ENCODE measurements around the gene COX7A2.
A peak's percentile ranks its signal among the peaks of the same experiment; 100 is the strongest.

Gene COX7A2

DNA sequence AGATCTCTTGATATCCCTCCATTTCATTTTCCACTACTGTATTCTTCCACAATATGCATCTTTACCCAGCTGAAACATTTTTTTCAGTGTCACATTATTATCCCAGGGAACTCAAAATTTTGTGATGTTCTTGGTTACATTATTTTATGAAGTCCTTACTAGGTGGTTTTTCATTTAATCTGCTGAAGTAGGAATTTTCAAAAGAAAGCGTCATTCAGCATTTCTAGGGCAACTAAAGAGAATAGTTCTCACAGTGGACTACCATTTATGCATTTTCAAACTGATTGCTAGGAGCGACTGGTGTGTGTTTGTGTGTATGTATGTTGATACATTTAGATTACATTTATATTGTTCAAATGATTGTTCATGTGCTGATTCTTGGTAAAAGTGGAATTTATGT lies 43.4 kb upstream of the COX7A2 start:
- no peak for DNase-seq (ENCODE audit: low spot score)
- TF ChIP-seq, protein P1, sequence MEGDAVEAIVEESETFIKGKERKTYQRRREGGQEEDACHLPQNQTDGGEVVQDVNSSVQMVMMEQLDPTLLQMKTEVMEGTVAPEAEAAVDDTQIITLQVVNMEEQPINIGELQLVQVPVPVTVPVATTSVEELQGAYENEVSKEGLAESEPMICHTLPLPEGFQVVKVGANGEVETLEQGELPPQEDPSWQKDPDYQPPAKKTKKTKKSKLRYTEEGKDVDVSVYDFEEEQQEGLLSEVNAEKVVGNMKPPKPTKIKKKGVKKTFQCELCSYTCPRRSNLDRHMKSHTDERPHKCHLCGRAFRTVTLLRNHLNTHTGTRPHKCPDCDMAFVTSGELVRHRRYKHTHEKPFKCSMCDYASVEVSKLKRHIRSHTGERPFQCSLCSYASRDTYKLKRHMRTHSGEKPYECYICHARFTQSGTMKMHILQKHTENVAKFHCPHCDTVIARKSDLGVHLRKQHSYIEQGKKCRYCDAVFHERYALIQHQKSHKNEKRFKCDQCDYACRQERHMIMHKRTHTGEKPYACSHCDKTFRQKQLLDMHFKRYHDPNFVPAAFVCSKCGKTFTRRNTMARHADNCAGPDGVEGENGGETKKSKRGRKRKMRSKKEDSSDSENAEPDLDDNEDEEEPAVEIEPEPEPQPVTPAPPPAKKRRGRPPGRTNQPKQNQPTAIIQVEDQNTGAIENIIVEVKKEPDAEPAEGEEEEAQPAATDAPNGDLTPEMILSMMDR (IDR thresholded peaks at IDR 0.05; ENCODE audit: extremely low read depth, missing control alignments): no peak

DNA sequence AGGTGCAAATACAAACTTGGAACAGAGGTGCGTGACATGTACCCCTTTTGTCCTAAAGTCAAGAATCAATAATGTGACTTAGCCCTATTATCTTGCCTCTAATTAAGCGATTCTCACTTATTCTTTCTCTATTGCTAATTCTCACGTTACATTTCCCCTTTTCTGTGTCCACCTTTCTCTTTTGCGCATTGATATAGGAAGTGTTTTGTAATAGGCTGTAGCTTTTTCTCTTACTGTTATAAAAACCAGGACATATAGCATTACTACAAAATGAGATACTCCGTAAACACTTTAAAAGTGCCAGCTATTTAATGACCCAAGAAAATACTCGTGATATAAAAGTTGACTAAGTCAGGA lies 41.7 kb upstream of the COX7A2 start:
- TF ChIP-seq, protein P1 (IDR thresholded peaks at IDR 0.05; ENCODE audit: extremely low read depth, missing control alignments): no peak
- peak; percentile 32 for DNase-seq (ENCODE audit: low spot score)

DNA sequence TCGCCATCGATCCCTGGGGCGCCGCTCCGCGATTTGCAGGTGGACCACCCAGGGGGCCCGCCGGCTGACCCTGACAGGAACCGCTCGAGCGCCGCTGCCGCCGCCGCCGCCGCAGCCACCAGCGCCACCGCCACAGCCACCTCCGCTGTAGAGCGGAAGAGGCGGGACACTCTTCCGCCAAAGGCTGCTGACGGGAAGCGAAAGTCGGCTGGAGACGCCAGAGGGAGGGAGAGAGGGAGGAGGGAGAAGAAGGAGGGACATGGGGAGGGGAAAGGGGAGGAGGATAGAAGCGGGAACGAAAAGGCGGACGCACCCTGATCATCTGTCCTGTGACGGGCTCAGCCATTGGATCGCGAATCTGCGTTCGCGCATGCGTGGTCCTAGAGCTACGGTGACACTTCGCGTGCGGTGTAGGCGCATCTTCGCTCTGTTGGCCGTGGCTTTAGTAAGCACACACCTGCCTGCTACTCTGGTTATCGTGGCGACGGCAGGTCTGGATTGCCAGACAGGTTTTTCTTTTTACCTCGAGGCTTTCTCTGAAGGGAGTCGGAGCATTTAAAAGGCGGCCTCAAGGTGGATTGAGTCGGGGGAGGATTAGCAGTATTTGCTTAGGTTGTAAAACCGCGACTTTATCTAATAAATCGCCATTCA lies 41.2 kb upstream of the COX7A2 start, which contains the start of gene TMEM30A:
Gene TMEM30A (minus strand): TSS at position 161 of the 651 bp plus-strand sequence. CDS start 154 bp downstream, at position 7.
- TF ChIP-seq, protein P1 (IDR thresholded peaks at IDR 0.05; ENCODE audit: extremely low read depth, missing control alignments): no peak

DNA sequence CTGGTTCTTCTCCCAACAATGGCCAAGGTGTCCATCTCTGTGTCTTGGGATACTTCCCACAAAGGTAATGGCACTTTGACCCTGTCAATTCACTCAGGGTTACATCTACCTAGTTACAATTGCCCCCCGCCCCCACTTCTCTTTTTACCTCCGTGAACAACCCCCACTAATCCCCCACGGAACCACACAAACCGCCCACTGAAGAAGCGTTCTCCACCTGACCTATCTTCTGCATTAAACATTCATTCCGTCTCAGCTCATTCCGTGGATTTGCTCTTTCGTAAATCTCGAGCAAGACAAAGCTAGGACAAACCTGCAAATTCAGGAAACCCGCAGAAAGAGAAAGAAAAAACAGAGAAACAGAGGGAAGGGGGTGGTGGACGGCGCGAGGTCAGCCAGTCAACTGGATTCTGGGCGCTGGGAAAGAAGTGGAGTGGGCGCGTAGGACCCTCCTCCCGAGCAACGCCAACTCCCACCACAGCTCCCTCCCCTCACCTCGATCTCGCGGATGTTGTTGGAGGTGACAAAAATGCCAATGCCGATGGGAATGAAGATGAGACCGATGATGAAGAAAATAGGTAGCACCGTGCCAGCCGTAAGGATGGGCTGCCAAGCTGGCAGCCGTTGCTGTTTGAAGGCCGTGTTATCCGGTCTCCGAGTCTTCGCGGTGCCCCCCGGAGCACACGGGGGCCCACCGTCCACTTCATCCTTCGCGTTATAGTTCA lies 40.5 kb upstream of the COX7A2 start:
- TF ChIP-seq, protein P1 (IDR thresholded peaks at IDR 0.05; ENCODE audit: extremely low read depth, missing control alignments): no peak
- no peak for DNase-seq (ENCODE audit: low spot score)

More for the DNA sequence above, 41.2 kb upstream of the COX7A2 start, which contains the start of gene TMEM30A:
- DNase-seq (ENCODE audit: low spot score): peak; percentile 95

DNA sequence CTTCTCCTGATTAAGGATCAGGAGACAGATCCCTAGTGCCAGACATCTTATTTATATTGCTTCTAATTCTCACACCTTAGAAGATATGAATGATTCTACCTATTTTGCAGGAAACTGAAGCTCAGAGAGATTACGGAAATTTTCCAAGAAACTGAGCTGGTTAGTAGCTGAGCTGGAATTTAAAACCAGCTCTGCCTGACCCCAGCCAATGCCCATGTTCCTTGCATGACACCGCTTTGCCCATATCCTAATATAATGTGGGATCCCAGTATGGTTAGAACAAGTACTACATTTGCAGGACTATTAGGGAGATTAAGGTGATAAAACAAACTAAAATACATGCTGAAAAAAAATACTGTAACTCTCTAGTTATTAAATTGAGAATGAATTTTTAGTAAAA lies 39.1 kb upstream of the COX7A2 start:
- DNase-seq (ENCODE audit: low spot score): no peak
- TF ChIP-seq, protein P1 (IDR thresholded peaks at IDR 0.05; ENCODE audit: extremely low read depth, missing control alignments): no peak

DNA sequence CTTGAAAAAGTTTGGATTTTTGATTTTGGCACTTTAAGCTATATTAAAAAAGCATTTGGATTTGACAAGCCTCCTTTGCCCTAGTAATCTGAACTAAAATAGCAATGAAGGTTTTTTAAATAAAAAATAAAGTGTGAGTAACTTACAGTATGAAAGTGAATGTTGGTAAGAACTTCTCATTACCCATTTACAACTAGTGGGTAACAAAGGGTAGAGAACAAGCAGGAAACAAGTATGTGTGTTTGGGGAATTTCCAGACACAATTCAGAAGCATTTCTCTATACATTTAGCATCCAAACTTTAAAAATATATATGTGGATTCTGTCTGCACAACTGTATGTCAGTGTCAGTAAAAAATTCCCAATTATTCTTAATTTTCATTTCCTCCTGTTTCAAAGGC lies 38.1 kb upstream of the COX7A2 start:
- peak; percentile 32 for DNase-seq (ENCODE audit: low spot score)
- TF ChIP-seq, protein P1 (IDR thresholded peaks at IDR 0.05; ENCODE audit: extremely low read depth, missing control alignments): no peak

DNA sequence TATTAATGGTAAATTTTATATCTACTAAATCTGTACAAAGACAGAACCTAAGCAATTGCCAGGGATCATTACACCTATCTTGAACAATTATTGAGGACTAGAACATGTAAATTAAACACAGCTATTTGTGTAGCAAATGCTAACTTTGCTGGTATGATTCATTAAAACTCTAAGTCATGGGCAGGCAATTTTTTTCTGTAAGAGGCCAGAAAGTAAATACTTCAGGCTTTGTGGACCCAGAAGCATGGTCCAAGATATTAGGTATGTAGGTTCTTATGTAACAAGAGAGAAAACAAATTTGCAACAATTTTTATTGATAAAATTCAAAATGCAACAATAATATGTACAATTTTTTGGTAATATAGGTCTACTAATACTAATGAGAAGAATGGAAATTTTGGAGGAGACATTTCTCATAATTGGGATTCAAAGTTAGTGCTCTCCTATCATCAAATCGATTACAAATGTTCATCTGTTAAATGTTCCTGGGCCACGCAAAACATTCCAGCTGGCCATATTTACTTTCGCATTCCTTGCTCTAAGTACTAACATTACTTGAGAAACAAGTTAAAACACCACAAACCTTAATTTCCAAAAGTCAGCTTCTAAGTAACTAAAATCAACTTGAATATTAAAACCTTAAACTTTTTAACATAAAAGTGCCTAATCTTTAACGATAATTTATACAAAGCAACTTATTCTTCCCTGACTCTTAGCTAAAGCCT lies 36.7 kb upstream of the COX7A2 start:
- TF ChIP-seq, protein P1 (IDR thresholded peaks at IDR 0.05; ENCODE audit: extremely low read depth, missing control alignments): no peak
- no peak for DNase-seq (ENCODE audit: low spot score)
